Measurements from ENCODE around the gene SMIM21. TPM values are rescaled to one million over a fixed set of nuclear protein-coding genes. Genes with fewer than 3 reads are reported as not detected.

SMIM21 gene
- total RNA-seq, 4 donors from 2014 or later = not detected

GRCh38 chr18:75384144-75384543 lies 43.4 kb downstream of the SMIM21 start:
- Histone ChIP-seq H3K4me3 (replicated peaks in 1 of 3) (no peak overlapping the region), H3K4me1 (no peaks in the 10 kb centered on the region), H3K36me3 (no peaks in the 10 kb centered on the region), H3K27ac (no peak overlapping the region), H3K27me3 (no peaks in the 10 kb centered on the region), H3K9me3 (no peaks in the 10 kb centered on the region)
- 42 to 51% methylated on average over 4 of the region's 4 CpGs for WGBS, 2 donors
- no peak for DNase-seq
- intact Hi-C loops (cut with DNase I) = no loop called here
- TF ChIP-seq CTCF (IDR thresholded peaks at IDR 0.05) (no peak), POLR2A (IDR thresholded peaks at IDR 0.05) (no peak)

GRCh38 chr18:75378376-75379315 lies 48.9 kb downstream of the SMIM21 start:
- Histone ChIP-seq H3K36me3 (no peaks in the 10 kb centered on the region), H3K27me3 (no peaks in the 10 kb centered on the region)

GRCh38 chr18:75377926-75378325 lies 49.6 kb downstream of the SMIM21 start:
- H3K27ac ChIP-seq = no peak overlapping the region
- intact Hi-C loops (cut with DNase I) = no loop called here
- TF ChIP-seq POLR2A (IDR thresholded peaks at IDR 0.05) (no peak), CTCF (IDR thresholded peaks at IDR 0.05) (no peak)
- no peak overlapping the region for H3K4me3 ChIP-seq (replicated peaks in 1 of 3)
- DNase-seq = no peak
- H3K36me3 ChIP-seq = no peaks in the 10 kb centered on the region
- H3K9me3 ChIP-seq = no peaks in the 10 kb centered on the region
- H3K27me3 ChIP-seq = no peaks in the 10 kb centered on the region
- 90 to 94% methylated on average over 10 of the region's 10 CpGs for whole genome bisulfite sequencing, 2 donors
- H3K4me1 ChIP-seq = no peaks in the 10 kb centered on the region

More at GRCh38 chr18:75378376-75379315, 48.9 kb downstream of the SMIM21 start:
- H3K9me3 ChIP-seq = no peaks in the 10 kb centered on the region
- no peak overlapping the region for H3K4me3 ChIP-seq (replicated peaks in 1 of 3)
- H3K4me1 ChIP-seq = no peaks in the 10 kb centered on the region
- WGBS, 2 donors = 72 to 73% methylated on average over 22 of the region's 22 CpGs
- H3K27ac ChIP-seq = no peak overlapping the region
- intact Hi-C loops (cut with DNase I) = no loop called here
- TF ChIP-seq POLR2A (IDR thresholded peaks at IDR 0.05) (no peak), CTCF (IDR thresholded peaks at IDR 0.05) (no peak)
- no peak for DNase-seq

- H3K27ac ChIP-seq = no peak overlapping the region
- TF ChIP-seq CTCF (IDR thresholded peaks at IDR 0.05) (no peak), POLR2A (IDR thresholded peaks at IDR 0.05) (no peak)
- H3K4me3 ChIP-seq (replicated peaks in 1 of 3) = no peak overlapping the region
- DNase-seq = peak in 1 of 2 donors; percentile 9
- intact Hi-C loops (cut with DNase I) = no loop called here
- H3K36me3 ChIP-seq = no peaks in the 10 kb centered on the region
- WGBS, 2 donors = 35 to 59% methylated on average over 2 of the region's 2 CpGs
- no peaks in the 10 kb centered on the region for H3K4me1 ChIP-seq
- no peaks in the 10 kb centered on the region for H3K27me3 ChIP-seq
- no peaks in the 10 kb centered on the region for H3K9me3 ChIP-seq
These were observed 50.2 kb downstream of the SMIM21 start for GRCh38 chr18:75377258-75377657.

GRCh38 chr18:75376004-75376403 lies 51.5 kb downstream of the SMIM21 start:
- no peaks in the 10 kb centered on the region for H3K27me3 ChIP-seq
- no peak overlapping the region for H3K4me3 ChIP-seq (replicated peaks in 1 of 3)
- DNase-seq = no peak
- no peaks in the 10 kb centered on the region for H3K9me3 ChIP-seq
- H3K36me3 ChIP-seq = no peaks in the 10 kb centered on the region
- intact Hi-C loops (cut with DNase I) = no loop called here
- no peaks in the 10 kb centered on the region for H3K4me1 ChIP-seq
- TF ChIP-seq POLR2A (IDR thresholded peaks at IDR 0.05) (no peak), CTCF (IDR thresholded peaks at IDR 0.05) (no peak)
- no peak overlapping the region for H3K27ac ChIP-seq
- WGBS, 2 donors = 94 to 97% methylated on average over 3 of the region's 3 CpGs
